ENCODE measurements around the gene ZNF587. TPM values are rescaled to one million over a fixed set of nuclear protein-coding genes. Genes with fewer than 3 reads are reported as not detected.

The ZNF587 gene
- total and polyA plus RNA-seq, 4 experiments from 2014 or later, result 2.7 to 62.8 (median 33.1) TPM

DNA sequence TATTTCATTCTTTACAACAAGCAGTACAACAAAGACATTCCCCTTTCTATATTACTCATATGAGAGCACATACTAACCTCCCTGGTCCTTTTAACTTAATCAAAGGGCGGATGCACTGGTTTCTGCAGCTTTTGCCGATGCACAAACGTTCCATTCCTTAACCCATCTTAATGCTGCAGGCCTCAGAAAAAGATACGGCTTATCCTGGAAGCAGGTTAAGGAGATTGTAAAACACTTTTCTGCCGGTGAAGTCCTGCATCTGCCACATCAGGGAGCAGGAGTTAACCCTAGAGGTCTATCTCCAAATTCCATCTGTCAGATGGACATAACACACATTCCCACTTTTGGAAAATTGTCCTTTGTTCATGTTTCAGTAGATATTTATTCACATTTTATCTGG is 50.7 kb downstream of the ZNF587 start:
- ChIA-PET CTCF (ENCODE audit: partially characterized antibody) (interaction anchor here (0.7 kb wide), 1 partner anchor 94 kb away, joined by 3 read pairs; no protein-coding TSS in a partner anchor), POLR2A (ENCODE audit: partially characterized antibody) (no interaction called here)
- Histone ChIP-seq H3K4me1 (ENCODE audit: insufficient read depth, low read length) (peaks cover 3% of the 10 kb centered on the region), H3K27ac (ENCODE audit: low read depth, low read length) (no peak overlapping the region), H3K36me3 (ENCODE audit: insufficient read depth, low read length) (no peaks in the 10 kb centered on the region), H3K9me3 (ENCODE audit: control insufficient read depth in 1 of 2, low read length in 2 of 2) (no peaks in the 10 kb centered on the region), H3K4me3 (ENCODE audit: low read length in 2 of 2) (no peak overlapping the region), H3K27me3 (ENCODE audit: insufficient read depth, low read length) (no peaks in the 10 kb centered on the region)
- peaks cover 6 to 7% (median 6%) of the 10 kb centered on the region in 4 donors for H3K4me1 Mint-ChIP-seq
- no peak overlapping the region for H3K27ac Mint-ChIP-seq
- DNase-seq, result no peak
- H3K9me3 Mint-ChIP-seq, result peaks cover 0 to 53% (median 36%) of the 10 kb centered on the region in 8 donors
- intact Hi-C loops (cut with micrococcal nuclease), result no loop called here
- H3K36me3 Mint-ChIP-seq, result peaks cover 4 to 8% of the 10 kb centered on the region in 2 donors
- H3K27me3 Mint-ChIP-seq, result no peaks in the 10 kb centered on the region
- H3K4me3 Mint-ChIP-seq, result no peak overlapping the region

GRCh38 chr19:57903618-57904184 is 54.0 kb downstream of the ZNF587 start:
- Mint-ChIP-seq H3K27ac (no peak overlapping the region), H3K9me3 (peaks cover 0 to 56% (median 44%) of the 10 kb centered on the region in 8 donors), H3K4me3 (no peak overlapping the region), H3K27me3 (no peaks in the 10 kb centered on the region), H3K4me1 (peaks cover 6 to 7% (median 6%) of the 10 kb centered on the region in 4 donors), H3K36me3 (peaks cover 17 to 30% of the 10 kb centered on the region in 2 donors)
- intact Hi-C loops (cut with micrococcal nuclease), result loop anchor here (1.0 kb wide), 1 partner anchor 497 kb away; no protein-coding TSS in a partner anchor
- Histone ChIP-seq H3K4me1 (ENCODE audit: insufficient read depth, low read length) (peaks cover 3% of the 10 kb centered on the region), H3K36me3 (ENCODE audit: insufficient read depth, low read length) (no peaks in the 10 kb centered on the region), H3K9me3 (ENCODE audit: control insufficient read depth in 1 of 2, low read length in 2 of 2) (peaks cover 0 to 8% of the 10 kb centered on the region in 2 donors), H3K27ac (ENCODE audit: low read depth, low read length) (no peak overlapping the region), H3K27me3 (ENCODE audit: insufficient read depth, low read length) (no peaks in the 10 kb centered on the region), H3K4me3 (ENCODE audit: low read length in 2 of 2) (no peak overlapping the region)
- DNase-seq, result no peak
- CTCF ChIA-PET (ENCODE audit: partially characterized antibody), result interaction anchor here (0.7 kb wide), 1 partner anchor 31 kb away, joined by 3 read pairs; the partner anchor contains the start of gene ZNF418
- POLR2A ChIA-PET (ENCODE audit: partially characterized antibody), result no interaction called here

DNA sequence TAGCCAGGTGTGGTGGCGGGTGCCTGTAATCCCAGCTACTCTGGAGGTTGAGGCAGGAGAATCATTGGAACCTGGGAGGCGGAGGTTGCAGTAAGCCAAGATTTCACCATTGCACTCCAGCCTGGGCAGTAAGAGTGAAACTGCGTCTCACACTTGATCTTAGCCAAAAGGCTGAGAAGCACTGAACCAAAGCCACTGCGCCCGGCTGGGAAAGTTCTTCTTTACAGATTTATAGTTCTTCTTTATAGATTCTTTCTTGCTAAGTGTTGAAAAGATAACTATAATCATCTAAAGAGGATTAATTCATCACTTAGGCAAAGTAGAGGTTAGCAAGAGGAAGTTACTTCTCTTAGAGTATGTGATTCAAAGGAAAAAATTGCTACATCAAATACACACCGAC is 55.6 kb downstream of the ZNF587 start:
- Histone ChIP-seq H3K27me3 (ENCODE audit: insufficient read depth, low read length) (no peaks in the 10 kb centered on the region), H3K4me1 (ENCODE audit: insufficient read depth, low read length) (peaks cover 3% of the 10 kb centered on the region), H3K4me3 (ENCODE audit: low read length in 2 of 2) (no peak overlapping the region), H3K27ac (ENCODE audit: low read depth, low read length) (no peak overlapping the region), H3K36me3 (ENCODE audit: insufficient read depth, low read length) (no peaks in the 10 kb centered on the region), H3K9me3 (ENCODE audit: control insufficient read depth in 1 of 2, low read length in 2 of 2) (peaks cover 0 to 8% of the 10 kb centered on the region in 2 donors)
- peaks cover 28 to 38% of the 10 kb centered on the region in 2 donors for H3K36me3 Mint-ChIP-seq
- peak overlapping the region in 2 of 7 donors; percentile 12 to 50 for H3K27ac Mint-ChIP-seq
- H3K4me1 Mint-ChIP-seq, result peaks cover 6 to 7% (median 6%) of the 10 kb centered on the region in 4 donors
- CTCF ChIA-PET (ENCODE audit: partially characterized antibody), result no interaction called here
- DNase-seq, result no peak
- no peaks in the 10 kb centered on the region for H3K27me3 Mint-ChIP-seq
- POLR2A ChIA-PET (ENCODE audit: partially characterized antibody), result no interaction called here
- intact Hi-C loops (cut with micrococcal nuclease), result no loop called here
- H3K4me3 Mint-ChIP-seq, result no peak overlapping the region
- peaks cover 0 to 65% (median 44%) of the 10 kb centered on the region in 8 donors for H3K9me3 Mint-ChIP-seq

GRCh38 chr19:57907394-57907793 is 57.7 kb downstream of the ZNF587 start:
- Mint-ChIP-seq H3K36me3 (peaks cover 48 to 58% of the 10 kb centered on the region in 2 donors), H3K4me1 (peaks cover 8 to 18% (median 10%) of the 10 kb centered on the region in 4 donors), H3K27me3 (no peaks in the 10 kb centered on the region), H3K9me3 (peaks cover 0 to 73% (median 57%) of the 10 kb centered on the region in 8 donors), H3K4me3 (no peak overlapping the region), H3K27ac (no peak overlapping the region)
- peaks cover 3% of the 10 kb centered on the region for H3K4me1 ChIP-seq (ENCODE audit: insufficient read depth, low read length)
- CTCF ChIA-PET (ENCODE audit: partially characterized antibody), result interaction anchor here (1.0 kb wide), 1 partner anchor 9 kb away, joined by 3 read pairs; no protein-coding TSS in a partner anchor
- peaks cover 9% of the 10 kb centered on the region for H3K36me3 ChIP-seq (ENCODE audit: insufficient read depth, low read length)
- H3K9me3 ChIP-seq (ENCODE audit: control insufficient read depth in 1 of 2, low read length in 2 of 2), result peaks cover 0 to 10% of the 10 kb centered on the region in 2 donors
- H3K27ac ChIP-seq (ENCODE audit: low read depth, low read length), result no peak overlapping the region
- intact Hi-C loops (cut with micrococcal nuclease), result no loop called here
- POLR2A ChIA-PET (ENCODE audit: partially characterized antibody), result no interaction called here
- no peak for DNase-seq
- no peak overlapping the region for H3K4me3 ChIP-seq (ENCODE audit: low read length in 2 of 2)
- H3K27me3 ChIP-seq (ENCODE audit: insufficient read depth, low read length), result no peaks in the 10 kb centered on the region

GRCh38 chr19:57914531-57914930 is 64.9 kb downstream of the ZNF587 start:
- CTCF ChIA-PET (ENCODE audit: partially characterized antibody), result no interaction called here
- POLR2A ChIA-PET (ENCODE audit: partially characterized antibody), result interaction anchor here (2.4 kb wide), 1 partner anchor 88 kb away, joined by 15 read pairs; the partner anchor contains the start of gene ZNF606
- peaks cover 0 to 14% of the 10 kb centered on the region in 2 donors for H3K9me3 ChIP-seq (ENCODE audit: control insufficient read depth in 1 of 2, low read length in 2 of 2)
- intact Hi-C loops (cut with micrococcal nuclease), result no loop called here
- H3K27ac ChIP-seq (ENCODE audit: low read depth, low read length), result no peak overlapping the region
- H3K27me3 ChIP-seq (ENCODE audit: insufficient read depth, low read length), result no peaks in the 10 kb centered on the region
- peaks cover 8 to 66% (median 41%) of the 10 kb centered on the region in 8 donors for H3K9me3 Mint-ChIP-seq
- peaks cover 13% of the 10 kb centered on the region for H3K4me1 ChIP-seq (ENCODE audit: insufficient read depth, low read length)
- peaks cover 9% of the 10 kb centered on the region for H3K36me3 ChIP-seq (ENCODE audit: insufficient read depth, low read length)
- DNase-seq, result no peak
- H3K36me3 Mint-ChIP-seq, result peaks cover 57 to 66% of the 10 kb centered on the region in 2 donors
- H3K27ac Mint-ChIP-seq, result peak overlapping the region in 6 of 7 donors; percentile 5 to 96 (median 34)
- H3K4me1 Mint-ChIP-seq, result peaks cover 22 to 48% (median 34%) of the 10 kb centered on the region in 4 donors
- no peaks in the 10 kb centered on the region for H3K27me3 Mint-ChIP-seq
- no peak overlapping the region for H3K4me3 ChIP-seq (ENCODE audit: low read length in 2 of 2)
- H3K4me3 Mint-ChIP-seq, result peak overlapping the region; percentile 53 to 99 (median 97)

Other genes with a start within 250 kb of the ZNF587 start
- 10 to 100 TPM in 1 of 2 experiments, 1 to 10 TPM in 1; 9.9 to 10.9 TPM for gene ZNF530, start 250.0 kb upstream of the ZNF587 start, total RNA-seq
- gene ZNF530, start 250.0 kb upstream of the ZNF587 start, polyA plus RNA-seq, result 1 to 10 TPM; 6.8 to 9.8 TPM
- 10 to 100 TPM; 32.1 to 32.3 TPM for gene ZNF134, start 235.6 kb upstream of the ZNF587 start, total RNA-seq
- gene ZNF134, start 235.6 kb upstream of the ZNF587 start, polyA plus RNA-seq, result 10 to 100 TPM in 1 of 2 donors, 1 to 10 TPM in 1; 8.9 to 12.7 TPM
- 10 to 100 TPM; 48.7 to 53.3 TPM for gene ZNF211, start 216.7 kb upstream of the ZNF587 start, total RNA-seq
- 10 to 100 TPM; 19.6 to 26.0 TPM for gene ZNF211, start 216.7 kb upstream of the ZNF587 start, polyA plus RNA-seq
- not detected for gene ZSCAN4, start 180.9 kb upstream of the ZNF587 start, total RNA-seq
- gene ZSCAN4, start 180.9 kb upstream of the ZNF587 start, polyA plus RNA-seq, result not detected
- 10 to 100 TPM; 17.7 to 17.9 TPM for gene ZNF551, start 167.9 kb upstream of the ZNF587 start, total RNA-seq
- 1 to 10 TPM; 6.8 to 9.5 TPM for gene ZNF551, start 167.9 kb upstream of the ZNF587 start, polyA plus RNA-seq
- gene ZNF154, start 140.7 kb upstream of the ZNF587 start, total RNA-seq, result 1 to 10 TPM; 6.7 to 7.2 TPM
- gene ZNF154, start 140.7 kb upstream of the ZNF587 start, polyA plus RNA-seq, result 1 to 10 TPM in 1 of 2 donors, not detected in 1; 2.4 TPM
- gene ZNF671, start 122.2 kb upstream of the ZNF587 start, total RNA-seq, result 10 to 100 TPM; 32.3 to 33.0 TPM
- 10 to 100 TPM; 18.1 to 24.0 TPM for gene ZNF671, start 122.2 kb upstream of the ZNF587 start, polyA plus RNA-seq
- 10 to 100 TPM; 38.9 to 40.9 TPM for gene ZNF776, start 103.0 kb upstream of the ZNF587 start, total RNA-seq
- 1 to 10 TPM; 3.3 to 5.7 TPM for gene ZNF776, start 103.0 kb upstream of the ZNF587 start, polyA plus RNA-seq
- gene ZNF586, start 80.2 kb upstream of the ZNF587 start, total RNA-seq, result 10 to 100 TPM; 46.4 to 51.7 TPM
- gene ZNF586, start 80.2 kb upstream of the ZNF587 start, polyA plus RNA-seq, result 10 to 100 TPM; 15.0 to 23.8 TPM
- 10 to 100 TPM; 17.9 to 21.0 TPM for gene ZNF552, start 34.9 kb upstream of the ZNF587 start, total RNA-seq
- 1 to 10 TPM; 5.5 to 9.3 TPM for gene ZNF552, start 34.9 kb upstream of the ZNF587 start, polyA plus RNA-seq
- gene ZNF587B, start 19.6 kb upstream of the ZNF587 start, total RNA-seq, result 10 to 100 TPM; 28.4 to 29.0 TPM
- gene ZNF587B, start 19.6 kb upstream of the ZNF587 start, polyA plus RNA-seq, result 1 to 10 TPM in 1 of 2 donors, under 1 TPM in 1; 0.27 to 2.2 TPM
- gene ZNF814, start 39.2 kb downstream of the ZNF587 start, total RNA-seq, result 10 to 100 TPM; 32.3 to 35.3 TPM
- 10 to 100 TPM in 1 of 2 donors, 1 to 10 TPM in 1; 9.3 to 20.0 TPM for gene ZNF814, start 39.2 kb downstream of the ZNF587 start, polyA plus RNA-seq
- gene ZNF417, start 66.7 kb downstream of the ZNF587 start, total RNA-seq, result 10 to 100 TPM; 48.2 to 49.4 TPM
- gene ZNF417, start 66.7 kb downstream of the ZNF587 start, polyA plus RNA-seq, result 1 to 10 TPM in 1 of 2 donors, under 1 TPM in 1; 0.87 to 4.8 TPM
- gene ZNF418, start 85.5 kb downstream of the ZNF587 start, total RNA-seq, result 1 to 10 TPM; 5.2 to 9.7 TPM
- 1 to 10 TPM; 1.7 to 4.6 TPM for gene ZNF418, start 85.5 kb downstream of the ZNF587 start, polyA plus RNA-seq
- 10 to 100 TPM; 12.4 to 13.9 TPM for gene ZNF256, start 97.8 kb downstream of the ZNF587 start, total RNA-seq
- 1 to 10 TPM; 5.6 to 6.9 TPM for gene ZNF256, start 97.8 kb downstream of the ZNF587 start, polyA plus RNA-seq
- gene C19orf18, start 124.7 kb downstream of the ZNF587 start, total RNA-seq, result 1 to 10 TPM in 1 of 2 experiments, under 1 TPM in 1; 0.76 to 1.2 TPM
- under 1 TPM in 1 of 2 donors, not detected in 1; 0.22 TPM for gene C19orf18, start 124.7 kb downstream of the ZNF587 start, polyA plus RNA-seq
- gene ZNF606, start 153.0 kb downstream of the ZNF587 start, total RNA-seq, result 10 to 100 TPM; 25.5 to 37.3 TPM
- gene ZNF606, start 153.0 kb downstream of the ZNF587 start, polyA plus RNA-seq, result 1 to 10 TPM; 2.7 to 7.2 TPM
- gene ZSCAN1, start 184.2 kb downstream of the ZNF587 start, total RNA-seq, result not detected
- not detected for gene ZSCAN1, start 184.2 kb downstream of the ZNF587 start, polyA plus RNA-seq
- under 1 TPM; 0.41 to 0.47 TPM for gene ZNF135, start 209.4 kb downstream of the ZNF587 start, total RNA-seq
- gene ZNF135, start 209.4 kb downstream of the ZNF587 start, polyA plus RNA-seq, result 1 to 10 TPM in 1 of 2 donors, under 1 TPM in 1; 0.44 to 2.0 TPM
- 10 to 100 TPM; 63.2 to 69.1 TPM for gene ZSCAN18, start 248.4 kb downstream of the ZNF587 start, total RNA-seq
- 10 to 100 TPM; 15.3 to 16.4 TPM for gene ZSCAN18, start 248.4 kb downstream of the ZNF587 start, polyA plus RNA-seq

Measured in CD4-positive, alpha-beta memory T cell (primary cell).